Stomach (tissue), 9 donors: ENCODE measurements around the gene P2RX4. TPM values are rescaled to one million over a fixed set of nuclear protein-coding genes. Genes with fewer than 3 reads are reported as not detected.

Experiments
- DNase-seq, 2 donors: peaks; one replicate each; pipeline versions ENCODE4 v3.0.0 to v3.0.0-alpha.2; 2013 to 2019
- H3K27ac ChIP-seq, 5 donors: fragments of 200-600 bp in 4 of 5; sonication (generic) in 4 of 5; one replicate each; pipeline ENCODE4 v1.5.1; 2013 to 2019; ENCODE audit warnings: mild to moderate bottlenecking in 1 of 5, moderate library complexity in 1 of 5
- H3K27me3 ChIP-seq, 3 donors: fragments of 200-600 bp; sonication (generic); one replicate each; pipeline ENCODE4 v1.5.1; 2017 to 2019; ENCODE audit warnings: mixed run types in 1 of 3
- H3K36me3 ChIP-seq, 4 donors: fragments of 200-600 bp; sonication (generic); 1 replicate in 3 of 4; 2 replicates in 1 of 4; pipeline ENCODE4 v1.5.1; 2016 to 2019
- H3K4me1 ChIP-seq, 4 donors: fragments of 200-600 bp; sonication (generic); one replicate each; pipeline ENCODE4 v1.5.1; 2016 to 2019
- H3K4me3 ChIP-seq, 4 donors: fragments of 200-600 bp; sonication (generic) in 3 of 4; one replicate each; pipeline ENCODE4 v1.5.1; 2016 to 2019; ENCODE audit warnings: mild to moderate bottlenecking in 1 of 4
- H3K9me3 ChIP-seq, 4 donors: fragments of 200-600 bp; sonication (generic); one replicate each; pipeline ENCODE4 v1.5.1; 2016 to 2019
- EP300 ChIP-seq: sonication (generic); formaldehyde crosslinking; IDR thresholded peaks from one replicate; pipeline ENCODE4 v1.6.1; 2017; ENCODE audit warnings: antibody characterized with exemption
- POLR2A ChIP-seq, 4 donors: fragments of 450-650 bp; IDR thresholded peaks; one replicate each; pipeline ENCODE4 v1.6.1; 2016; ENCODE audit warnings: antibody characterized with exemption in 4 of 4, control low read depth in 2 of 4, mild to moderate bottlenecking in 1 of 4, moderate library complexity in 1 of 4
- POLR2AphosphoS5 ChIP-seq, 3 donors: sonication (generic); formaldehyde crosslinking; IDR thresholded peaks; one replicate each; pipeline ENCODE4 v1.6.1; 2016; ENCODE audit warnings: antibody characterized with exemption in 3 of 3
- WGBS, 5 donors: extraction: QIAGEN DNeasy Blood & Tissue Kit in 3 of 5; methylation state at CpG; one replicate each; pipeline versions ENCODE4 v1.1.5 to v1.1.7; 2013 to 2018; 5-methylcytosine and 5-hydroxymethylcytosine counted together
- intact Hi-C: fragments of 100-400 bp; cut with DNase I; formaldehyde crosslinking; loops from one replicate; pipeline ENCODE4 v1.15.1; 2023; ENCODE audit warnings: low total_unique reads
- polyA plus RNA-seq, 3 donors: library from polyadenylated mRNA; stranded (reverse); fragments of 200-250 nt; gene quantifications; one replicate each; pipeline ENCODE4 v1.2.3, GENCODE V29; 2013
- total RNA-seq, 5 donors: library from RNA; depleted of rRNA; stranded (reverse); fragments of >200 nt; gene quantifications; one replicate each; pipeline versions ENCODE4 v1.1.0 to v1.2.3, GENCODE V29; 2014 to 2016
- TF ChIP-seq, protein P1 (sequence below), 7 experiments: fragments of 450-650 bp in 4 of 7; fragments of 200-600 bp in 3 of 7; sonication (generic) in 3 of 7; IDR thresholded peaks; one replicate each; pipeline ENCODE4 v1.5.1; 2016 to 2019; ENCODE audit warnings: antibody characterized with exemption in 7 of 7, control low read depth in 2 of 7, mild to moderate bottlenecking in 1 of 7
- donor health status: healthy with polysubstance abuse.
- donor health status: Bipolar disorder and iron deficiency.
- donor health status: healthy.

Gene P2RX4
- total and polyA plus RNA-seq, 8 donors: 13.8 to 65.2 (median 26.4) TPM

DNA sequence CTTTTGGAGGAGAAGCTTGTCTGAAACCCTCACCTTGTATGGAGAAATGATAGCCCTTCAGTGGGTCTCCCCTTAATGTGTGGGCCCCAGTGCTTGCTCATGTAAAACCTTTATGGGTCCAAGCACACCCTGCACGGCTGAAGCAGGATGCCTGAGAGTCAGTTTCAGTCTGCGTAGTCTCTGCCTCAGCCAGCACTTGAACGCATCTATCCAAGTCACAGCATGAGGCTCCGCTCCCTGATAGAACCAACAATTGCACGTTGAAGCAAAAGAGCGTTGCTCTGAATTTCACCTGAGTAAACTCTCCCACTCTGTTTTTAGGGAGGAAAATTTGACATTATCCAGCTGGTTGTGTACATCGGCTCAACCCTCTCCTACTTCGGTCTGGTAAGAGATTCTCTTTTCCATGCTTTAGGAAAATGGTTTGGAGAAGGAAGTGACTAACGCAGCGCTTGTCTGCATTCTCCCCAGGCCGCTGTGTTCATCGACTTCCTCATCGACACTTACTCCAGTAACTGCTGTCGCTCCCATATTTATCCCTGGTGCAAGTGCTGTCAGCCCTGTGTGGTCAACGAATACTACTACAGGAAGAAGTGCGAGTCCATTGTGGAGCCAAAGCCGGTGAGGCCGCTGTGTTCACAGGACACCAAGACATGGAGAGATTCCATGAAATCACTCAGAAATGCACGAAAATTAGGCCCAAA lies 33.0 kb upstream of the P2RX4 start:
- peaks cover 0 to 5% (median 2%) of the 10 kb centered on the region in 4 donors for H3K36me3 ChIP-seq
- H3K27me3 ChIP-seq: no peaks in the 10 kb centered on the region
- H3K4me1 ChIP-seq: peaks cover 0 to 6% (median 3%) of the 10 kb centered on the region in 4 donors
- no peak for DNase-seq
- H3K9me3 ChIP-seq: no peaks in the 10 kb centered on the region
- intact Hi-C loops: no loop called here
- no peak overlapping the region for H3K4me3 ChIP-seq
- no peak overlapping the region for H3K27ac ChIP-seq
- WGBS, 5 donors: 88 to 93% (median 91%) methylated on average over 19 of the region's 19 CpGs
- no peak for TF ChIP-seq POLR2AphosphoS5 (IDR thresholded peaks at IDR 0.05)
- no peak for TF ChIP-seq POLR2A (IDR thresholded peaks at IDR 0.05)
- TF ChIP-seq EP300: no peak
- TF ChIP-seq, protein P1, sequence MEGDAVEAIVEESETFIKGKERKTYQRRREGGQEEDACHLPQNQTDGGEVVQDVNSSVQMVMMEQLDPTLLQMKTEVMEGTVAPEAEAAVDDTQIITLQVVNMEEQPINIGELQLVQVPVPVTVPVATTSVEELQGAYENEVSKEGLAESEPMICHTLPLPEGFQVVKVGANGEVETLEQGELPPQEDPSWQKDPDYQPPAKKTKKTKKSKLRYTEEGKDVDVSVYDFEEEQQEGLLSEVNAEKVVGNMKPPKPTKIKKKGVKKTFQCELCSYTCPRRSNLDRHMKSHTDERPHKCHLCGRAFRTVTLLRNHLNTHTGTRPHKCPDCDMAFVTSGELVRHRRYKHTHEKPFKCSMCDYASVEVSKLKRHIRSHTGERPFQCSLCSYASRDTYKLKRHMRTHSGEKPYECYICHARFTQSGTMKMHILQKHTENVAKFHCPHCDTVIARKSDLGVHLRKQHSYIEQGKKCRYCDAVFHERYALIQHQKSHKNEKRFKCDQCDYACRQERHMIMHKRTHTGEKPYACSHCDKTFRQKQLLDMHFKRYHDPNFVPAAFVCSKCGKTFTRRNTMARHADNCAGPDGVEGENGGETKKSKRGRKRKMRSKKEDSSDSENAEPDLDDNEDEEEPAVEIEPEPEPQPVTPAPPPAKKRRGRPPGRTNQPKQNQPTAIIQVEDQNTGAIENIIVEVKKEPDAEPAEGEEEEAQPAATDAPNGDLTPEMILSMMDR (IDR thresholded peaks at IDR 0.05): no peak

DNA sequence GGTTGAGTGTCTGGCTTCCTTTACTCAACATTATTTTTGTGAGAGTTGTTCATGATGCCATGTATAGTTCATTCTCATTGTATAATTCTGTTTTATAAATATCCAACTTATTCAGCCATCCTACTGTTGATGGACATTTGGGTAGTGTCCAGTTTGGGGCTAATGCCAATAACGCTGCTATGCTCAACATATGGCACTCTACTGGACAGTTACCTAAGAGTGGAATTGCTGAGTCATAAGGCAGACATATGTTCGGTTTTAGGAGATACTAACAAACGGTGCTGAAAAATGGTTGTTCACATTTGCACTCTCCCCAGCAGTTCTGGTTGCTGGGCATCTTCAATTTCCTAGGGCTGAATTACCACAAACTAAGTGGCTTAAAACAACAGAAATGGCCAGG lies 28.7 kb upstream of the P2RX4 start:
- 45 to 80% (median 69%) methylated on average over 3 of the region's 3 CpGs for WGBS, 5 donors
- TF ChIP-seq, protein P1 (IDR thresholded peaks at IDR 0.05): no peak
- no peak for TF ChIP-seq POLR2AphosphoS5 (IDR thresholded peaks at IDR 0.05)
- TF ChIP-seq EP300: no peak
- TF ChIP-seq POLR2A (IDR thresholded peaks at IDR 0.05): no peak
- no peaks in the 10 kb centered on the region for H3K27me3 ChIP-seq
- no peak overlapping the region for H3K4me3 ChIP-seq
- no peak for DNase-seq
- no peak overlapping the region for H3K27ac ChIP-seq
- H3K9me3 ChIP-seq: no peaks in the 10 kb centered on the region
- intact Hi-C loops: no loop called here
- H3K36me3 ChIP-seq: peaks cover 0 to 15% (median 9%) of the 10 kb centered on the region in 4 donors
- H3K4me1 ChIP-seq: peaks cover 0 to 2% (median 0%) of the 10 kb centered on the region in 4 donors

DNA sequence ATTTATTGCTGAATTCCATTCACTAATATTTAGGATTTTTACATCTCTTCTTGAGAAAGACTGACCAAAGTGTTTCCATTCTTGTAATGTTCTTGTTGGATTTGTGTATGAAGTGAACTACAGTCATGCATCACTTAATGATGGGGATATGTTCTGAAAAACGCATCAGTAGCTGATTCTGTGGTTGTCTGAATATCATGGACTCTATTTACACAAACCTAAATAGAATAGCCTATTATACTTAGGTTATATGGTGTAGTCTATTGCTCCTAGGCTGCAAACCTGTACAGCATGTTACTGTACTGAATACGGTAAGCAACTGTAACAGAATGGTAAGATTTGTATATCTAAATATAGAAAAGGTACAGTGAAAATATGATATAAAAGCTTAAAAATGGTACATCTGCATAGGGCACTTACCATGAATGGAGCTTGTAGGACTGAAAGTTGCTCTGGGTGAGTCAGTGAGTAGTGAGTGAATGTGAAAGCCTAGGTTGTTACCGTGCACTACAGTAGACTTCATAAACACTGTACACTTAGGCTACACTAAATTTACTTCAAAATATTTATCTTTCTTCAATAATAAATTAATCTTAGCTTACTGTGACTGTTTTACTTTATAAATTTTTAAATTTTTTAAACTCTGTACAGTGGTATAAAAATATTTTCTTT lies 27.6 kb upstream of the P2RX4 start:
- Histone ChIP-seq H3K27me3 (no peaks in the 10 kb centered on the region), H3K9me3 (no peaks in the 10 kb centered on the region), H3K4me1 (no peaks in the 10 kb centered on the region), H3K4me3 (no peak overlapping the region), H3K27ac (no peak overlapping the region), H3K36me3 (peaks cover 0 to 13% (median 8%) of the 10 kb centered on the region in 4 donors)
- no peak for TF ChIP-seq POLR2AphosphoS5 (IDR thresholded peaks at IDR 0.05)
- TF ChIP-seq, protein P1 (IDR thresholded peaks at IDR 0.05): no peak
- DNase-seq: no peak
- intact Hi-C loops: no loop called here
- 59 to 84% (median 79%) methylated on average over 3 of the region's 3 CpGs for whole genome bisulfite sequencing, 5 donors

DNA sequence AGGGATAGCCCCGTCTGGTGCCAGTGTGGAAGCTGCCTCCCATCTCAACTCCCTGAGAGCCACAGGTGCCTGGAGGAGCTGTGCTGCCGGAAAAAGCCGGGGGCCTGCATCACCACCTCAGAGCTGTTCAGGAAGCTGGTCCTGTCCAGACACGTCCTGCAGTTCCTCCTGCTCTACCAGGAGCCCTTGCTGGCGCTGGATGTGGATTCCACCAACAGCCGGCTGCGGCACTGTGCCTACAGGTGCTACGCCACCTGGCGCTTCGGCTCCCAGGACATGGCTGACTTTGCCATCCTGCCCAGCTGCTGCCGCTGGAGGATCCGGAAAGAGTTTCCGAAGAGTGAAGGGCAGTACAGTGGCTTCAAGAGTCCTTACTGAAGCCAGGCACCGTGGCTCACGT lies 25.5 kb upstream of the P2RX4 start:
- H3K27me3 ChIP-seq: no peaks in the 10 kb centered on the region
- no peaks in the 10 kb centered on the region for H3K9me3 ChIP-seq
- no peaks in the 10 kb centered on the region for H3K4me1 ChIP-seq
- intact Hi-C loops: no loop called here
- no peak for DNase-seq
- WGBS, 5 donors: 75 to 96% (median 88%) methylated on average over 4 to 15 of the region's 15 CpGs
- H3K36me3 ChIP-seq: peaks cover 0 to 10% (median 7%) of the 10 kb centered on the region in 4 donors
- no peak overlapping the region for H3K4me3 ChIP-seq
- TF ChIP-seq EP300: no peak
- no peak for TF ChIP-seq POLR2AphosphoS5 (IDR thresholded peaks at IDR 0.05)
- TF ChIP-seq, protein P1 (IDR thresholded peaks at IDR 0.05): no peak
- TF ChIP-seq POLR2A (IDR thresholded peaks at IDR 0.05): no peak
- H3K27ac ChIP-seq: no peak overlapping the region
